K562 treated with DMSO at 1 percent for 4 hours (cell line): ENCODE data around the gene UQCRHL. TPM values are rescaled to one million over a fixed set of nuclear protein-coding genes. Genes with fewer than 3 reads are reported as not detected.

ENCODE experiments used
- total RNA-seq: library from RNA; unstranded; fragments of 300-600 nt; gene quantifications from 2 replicates; pipeline ENCODE4 v1.2.3, GENCODE V29; 2022; ENCODE audit not compliant: insufficient read depth

Gene UQCRHL
- total RNA-seq, result 1.7 and 2.4 TPM in 2 replicates

GRCh38 chr1:15807549-15807948 is at the start of gene UQCRHL:
UQCRHL (minus strand) TSS chr1:15807649; CDS start chr1:15807649, 0 bp downstream.

DNA sequence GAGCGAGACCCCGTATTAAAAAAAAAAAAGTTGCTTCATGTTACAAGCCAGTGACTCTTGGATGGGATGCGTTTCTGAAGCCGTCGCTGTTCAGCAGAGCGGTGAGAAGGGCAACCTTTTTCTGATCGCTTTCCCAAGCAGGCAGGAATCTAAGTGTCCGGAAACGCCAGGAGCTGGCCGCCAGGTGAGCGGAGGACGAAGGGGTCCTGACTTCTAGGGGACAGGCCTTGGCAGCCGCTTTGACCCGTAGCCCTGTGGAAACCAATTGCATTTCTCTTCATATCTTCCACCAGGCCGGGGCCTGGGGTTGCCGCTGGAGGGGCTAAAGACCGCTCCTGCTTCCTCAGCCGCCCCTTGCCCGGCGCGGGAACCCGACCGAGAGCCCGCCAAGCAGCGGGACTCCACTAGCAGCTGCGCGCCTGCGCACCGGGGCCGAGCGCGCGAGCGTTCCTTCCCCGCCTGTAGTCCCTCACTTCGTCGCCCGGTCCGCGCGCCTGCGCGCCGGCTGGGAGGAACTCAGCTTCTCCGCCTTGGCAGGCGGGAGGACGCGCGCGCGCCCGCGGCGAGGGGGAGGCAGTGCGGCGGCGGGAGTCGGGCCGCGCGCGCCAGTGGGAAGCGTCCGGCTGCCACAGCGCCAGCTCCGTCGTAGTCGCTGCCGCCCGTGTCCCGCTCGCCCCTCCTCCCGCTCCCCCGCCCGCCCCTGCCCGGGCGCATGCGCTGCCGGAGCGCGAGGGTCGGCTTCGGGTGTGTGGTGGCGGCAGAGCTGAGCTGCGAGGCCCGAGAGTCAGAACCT is 39.8 kb upstream of the UQCRHL start, which contains the start of gene SPEN:
TSS of gene SPEN (plus strand) at position 608 of the 793 bp plus-strand sequence. CDS start 361 bp downstream, outside the sequence.

DNA sequence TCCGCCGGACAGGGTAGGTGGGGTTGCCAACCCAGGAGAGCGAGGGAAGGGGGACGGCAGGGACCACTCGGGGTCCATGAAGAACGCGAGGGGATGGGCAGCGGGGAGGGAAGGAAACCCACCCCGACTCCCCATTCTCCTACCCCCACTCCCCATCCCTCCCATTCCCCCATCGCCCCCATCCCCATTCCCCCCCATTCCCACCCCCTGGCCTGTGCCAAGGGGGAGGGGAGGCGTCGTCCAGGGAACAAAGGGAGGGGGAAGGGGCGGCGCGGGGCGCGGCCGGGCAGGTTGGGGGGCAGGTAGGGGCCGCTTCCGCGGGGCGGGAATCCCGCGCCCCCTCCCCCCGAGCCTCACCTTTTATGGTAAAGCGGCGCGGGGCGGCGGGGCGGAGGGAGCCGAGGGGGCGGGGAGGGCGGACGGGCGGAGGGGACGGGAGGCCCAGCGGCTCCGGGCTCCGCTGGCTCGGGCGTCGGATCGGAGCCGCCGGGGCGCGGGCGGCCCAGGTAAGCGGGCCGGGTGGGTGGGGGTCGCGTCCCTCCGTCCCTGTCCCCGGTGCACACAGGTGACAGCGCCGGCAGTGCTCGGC is 49.0 kb downstream of the UQCRHL start, which contains the start of gene FBLIM1:
TSS of gene FBLIM1 (plus strand) at position 453 of the 589 bp plus-strand sequence. CDS start 6,189 bp downstream, outside the sequence.

Other genes with a start within 250 kb of the UQCRHL start
- not detected in 2 replicates for gene AGMAT, start 222.6 kb downstream of the UQCRHL start, total RNA-seq
- 11.0 and 14.6 TPM in 2 replicates for gene DDI2, start 190.2 kb downstream of the UQCRHL start, total RNA-seq
- 85.4 and 88.8 TPM in 2 replicates for gene PLEKHM2, start 123.3 kb downstream of the UQCRHL start, total RNA-seq
- gene SLC25A34, start 71.4 kb downstream of the UQCRHL start, total RNA-seq, result 1.1 and 2.8 TPM in 2 replicates
- gene TMEM82, start 65.2 kb downstream of the UQCRHL start, total RNA-seq, result not detected in 2 replicates
- gene FBLIM1, start 48.9 kb downstream of the UQCRHL start, total RNA-seq, result not detected in 2 replicates
- gene SPEN, start 40.1 kb upstream of the UQCRHL start, total RNA-seq, result 29.4 and 49.1 TPM in 2 replicates
- gene ZBTB17, start 168.5 kb upstream of the UQCRHL start, total RNA-seq, result 31.0 and 40.4 TPM in 2 replicates
- gene SRARP, start 196.6 kb upstream of the UQCRHL start, total RNA-seq, result not detected in 2 replicates
- not detected in 2 replicates for gene HSPB7, start 210.4 kb upstream of the UQCRHL start, total RNA-seq
- 1.5 TPM in 1 of 2 replicates, not detected in the other for gene CLCNKA, start 214.4 kb upstream of the UQCRHL start, total RNA-seq
- gene CLCNKB, start 236.1 kb upstream of the UQCRHL start, total RNA-seq, result 0.29 and 0.81 TPM in 2 replicates